SK-N-SH treated with all-trans-retinoic acid at 6 μM for 48 hours (cell line): Measurements from ENCODE around the gene S100A7.
A peak's percentile ranks its signal among the peaks of the same experiment; 100 is the strongest.

Experiments
- ATAC-seq: fragments of 200-7000 bp; cut with Tn5 transposase; 3 replicates; pipeline ENCODE4 v1.9.1; 2020; ENCODE audit warnings: mild to moderate bottlenecking, moderate library complexity
- ARNTL ChIP-seq: fragments of 450-650 bp; formaldehyde crosslinking; IDR thresholded peaks from 2 replicates; pipeline ENCODE4 v1.5.0; 2020; ENCODE audit warnings: low read depth, mild to moderate bottlenecking, moderate library complexity, borderline replicate concordance
- CREB5 ChIP-seq: fragments of 250-450 bp; sonication (Bioruptor Pico); IDR thresholded peaks from 2 replicates; pipeline ENCODE4 v1.5.1; 2020; ENCODE audit warnings: low read depth, mild to moderate bottlenecking, moderate library complexity
- CSRNP3 ChIP-seq: fragments of 250-450 bp; sonication (Bioruptor Pico); IDR thresholded peaks from 2 replicates; pipeline ENCODE4 v1.5.1; 2021; ENCODE audit warnings: mild to moderate bottlenecking, moderate library complexity
- ESRRG ChIP-seq: fragments of 250-450 bp; sonication (Bioruptor Pico); IDR thresholded peaks from 2 replicates; pipeline ENCODE4 v1.6.1; 2021; ENCODE audit warnings: mild to moderate bottlenecking
- GLIS3 ChIP-seq: fragments of 250-450 bp; sonication (Bioruptor Pico); IDR thresholded peaks from 2 replicates; pipeline ENCODE4 v1.5.0; 2020; ENCODE audit warnings: mild to moderate bottlenecking, moderate library complexity
- ISL1 ChIP-seq: fragments of 250-450 bp; sonication (Bioruptor Pico); IDR thresholded peaks from 2 replicates; pipeline ENCODE4 v2.1.2; 2022; ENCODE audit warnings: mild to moderate bottlenecking, moderate library complexity
- OSR1 ChIP-seq: fragments of 250-450 bp; sonication (Bioruptor Pico); IDR thresholded peaks from 2 replicates; pipeline ENCODE4 v1.8.0; 2022; ENCODE audit warnings: moderate library complexity, mild to moderate bottlenecking, inconsistent platforms
- PATZ1 ChIP-seq: fragments of 250-450 bp; sonication (Bioruptor Pico); IDR thresholded peaks from 2 replicates; pipeline ENCODE4 v1.8.0; 2020; ENCODE audit warnings: mild to moderate bottlenecking, moderate library complexity, borderline replicate concordance
- POU6F1 ChIP-seq: fragments of 250-450 bp; sonication (Bioruptor Pico); IDR thresholded peaks from 2 replicates; pipeline ENCODE4 v1.8.0; 2021; ENCODE audit warnings: low read depth, mild to moderate bottlenecking, moderate library complexity, borderline replicate concordance
- PPARA ChIP-seq: fragments of 250-450 bp; sonication (Bioruptor Pico); IDR thresholded peaks from 2 replicates; pipeline ENCODE4 v1.5.0; 2020; ENCODE audit warnings: mild to moderate bottlenecking, borderline replicate concordance
- RARB ChIP-seq: fragments of 250-450 bp; sonication (Bioruptor Pico); IDR thresholded peaks from 2 replicates; pipeline ENCODE4 v1.8.0; 2021; ENCODE audit warnings: mild to moderate bottlenecking, moderate library complexity
- SNAI2 ChIP-seq: fragments of 250-450 bp; sonication (Bioruptor Pico); IDR thresholded peaks from 2 replicates; pipeline ENCODE4 v1.5.0; 2020; ENCODE audit warnings: mild to moderate bottlenecking, moderate library complexity
- TCF4 ChIP-seq: fragments of 250-450 bp; sonication (Bioruptor Pico); IDR thresholded peaks from 2 replicates; pipeline ENCODE4 v1.8.0; 2021; ENCODE audit warnings: mild to moderate bottlenecking, moderate library complexity, borderline replicate concordance
- ZFP3 ChIP-seq: fragments of 250-450 bp; sonication (Bioruptor Pico); IDR thresholded peaks from 2 replicates; pipeline ENCODE4 v1.5.0; 2020; ENCODE audit warnings: mild to moderate bottlenecking, moderate library complexity
- ZFP30 ChIP-seq: fragments of 450-650 bp; formaldehyde crosslinking; IDR thresholded peaks from 2 replicates; pipeline ENCODE4 v1.5.0; 2022; ENCODE audit warnings: mild to moderate bottlenecking, moderate library complexity
- ZNF565 ChIP-seq: fragments of 450-650 bp; formaldehyde crosslinking; conservative IDR thresholded peaks from 2 replicates; pipeline ENCODE4 v1.5.0; 2020; ENCODE audit warnings: low read depth, mild to moderate bottlenecking, moderate library complexity
- ZNF70 ChIP-seq: fragments of 450-650 bp; formaldehyde crosslinking; IDR thresholded peaks from 2 replicates; pipeline ENCODE4 v1.5.0; 2020; ENCODE audit warnings: mild to moderate bottlenecking, moderate library complexity
- ZNF8 ChIP-seq: fragments of 450-650 bp; formaldehyde crosslinking; IDR thresholded peaks from 2 replicates; pipeline ENCODE4 v1.5.0; 2020; ENCODE audit warnings: mild to moderate bottlenecking, moderate library complexity

The S100A7 gene

GRCh38 chr1:153481124-153481523 lies 20.7 kb upstream of the S100A7 start:
- ATAC-seq = no peak
- no peak for TF ChIP-seq SNAI2 (CRISPR knock-in tag)
- no peak for TF ChIP-seq POU6F1 (CRISPR knock-in tag)
- no peak for TF ChIP-seq PATZ1 (CRISPR knock-in tag)
- TF ChIP-seq ARNTL (CRISPR knock-in tag) = no peak
- no peak for TF ChIP-seq CREB5 (CRISPR knock-in tag)
- no peak for TF ChIP-seq ISL1 (CRISPR knock-in tag)
- no peak for TF ChIP-seq ZFP30
- TF ChIP-seq CSRNP3 (CRISPR knock-in tag) = no peak
- TF ChIP-seq ESRRG (CRISPR knock-in tag) = no peak
- no peak for TF ChIP-seq ZNF70
- no peak for TF ChIP-seq ZNF565
- no peak for TF ChIP-seq PPARA (CRISPR knock-in tag)
- TF ChIP-seq ZFP3 (CRISPR knock-in tag) = no peak
- TF ChIP-seq RARB (CRISPR knock-in tag) = no peak
- no peak for TF ChIP-seq ZNF8 (CRISPR knock-in tag)

GRCh38 chr1:153478692-153479618 lies 18.5 kb upstream of the S100A7 start:
- no peak for TF ChIP-seq TCF4
- TF ChIP-seq ZNF70 = no peak
- TF ChIP-seq ARNTL (CRISPR knock-in tag) = no peak
- no peak for TF ChIP-seq GLIS3 (CRISPR knock-in tag)
- no peak for TF ChIP-seq ZFP30
- TF ChIP-seq OSR1 = no peak
- TF ChIP-seq PATZ1 (CRISPR knock-in tag) = no peak
- no peak for TF ChIP-seq ESRRG (CRISPR knock-in tag)
- no peak for ATAC-seq

GRCh38 chr1:153478047-153478691 lies 17.7 kb upstream of the S100A7 start:
- TF ChIP-seq ISL1 (CRISPR knock-in tag) (0 out of 2 replicates have a peak, but pooled peaks have one; percentile 23), ZFP3 (CRISPR knock-in tag) (peak; percentile 94), RARB (CRISPR knock-in tag) (no peak)
- peak; percentile 31; the same call in 1 of the 3 replicates for ATAC-seq
